GM18951 (cell line): Measurements from ENCODE around the gene ANKRD52.

Experiments used
- POLR2A ChIP-seq: IDR thresholded peaks from 4 replicates; pipeline ENCODE4 v1.6.1; 2011; ENCODE audit warnings: mild to moderate bottlenecking; ENCODE audit not compliant: insufficient read length, insufficient read depth; ENCODE audit errors: extremely low read depth
- in situ Hi-C: fragments of 300-500 bp; cut with MboI; formaldehyde crosslinking; loops from one replicate; pipeline ENCODE4 v1.12.0; 2022; ENCODE audit warnings: low sequenced_read_pairs, mixed read lengths, inconsistent platforms; ENCODE audit not compliant: unreplicated experiment

Gene ANKRD52

DNA sequence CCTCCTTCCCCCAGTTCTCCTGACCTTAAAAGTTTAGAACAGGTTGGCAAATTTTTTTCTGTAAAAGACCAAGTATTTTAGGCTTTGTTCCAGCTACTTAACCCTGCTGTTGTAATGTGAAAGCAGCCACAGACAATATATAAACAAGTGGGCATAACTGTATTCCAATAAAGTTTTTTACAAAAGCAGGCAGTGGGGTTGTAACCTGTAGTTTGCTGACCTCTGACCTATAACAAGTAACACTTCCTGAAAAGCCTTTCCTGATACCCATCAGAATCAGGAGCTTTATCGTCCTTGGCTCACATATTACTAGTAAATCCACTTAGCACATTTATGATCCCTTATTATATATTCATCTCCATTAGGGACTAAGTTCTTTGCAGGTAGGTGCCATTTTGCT is 55.8 kb downstream of the ANKRD52 start:
- no peak for TF ChIP-seq POLR2A

DNA sequence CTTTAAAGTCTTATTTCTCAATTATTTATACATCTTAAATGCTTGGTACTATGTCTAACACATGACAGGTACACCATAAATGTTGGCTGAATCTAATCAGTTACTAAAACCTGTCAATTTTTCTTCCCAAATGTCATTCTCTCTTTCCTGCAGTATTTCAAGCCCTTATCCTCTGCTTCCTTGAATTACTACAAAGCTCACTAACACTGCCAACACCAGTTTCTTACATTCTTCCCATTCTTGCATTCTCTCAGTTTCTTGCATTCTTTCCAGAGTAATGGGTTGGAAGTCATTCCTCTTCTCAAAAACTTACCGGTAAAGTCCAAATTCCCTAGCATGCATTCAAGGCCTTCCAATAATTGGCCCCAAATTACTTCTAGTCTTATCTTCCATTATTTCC is 59.3 kb downstream of the ANKRD52 start:
- in situ Hi-C loops: loop anchor here (10.0 kb wide), 1 partner anchor 266 kb away; the partner anchor contains the start of gene SPRYD4
- TF ChIP-seq POLR2A: no peak

More for the DNA sequence above, 55.8 kb downstream of the ANKRD52 start:
- in situ Hi-C loops: no loop called here

DNA sequence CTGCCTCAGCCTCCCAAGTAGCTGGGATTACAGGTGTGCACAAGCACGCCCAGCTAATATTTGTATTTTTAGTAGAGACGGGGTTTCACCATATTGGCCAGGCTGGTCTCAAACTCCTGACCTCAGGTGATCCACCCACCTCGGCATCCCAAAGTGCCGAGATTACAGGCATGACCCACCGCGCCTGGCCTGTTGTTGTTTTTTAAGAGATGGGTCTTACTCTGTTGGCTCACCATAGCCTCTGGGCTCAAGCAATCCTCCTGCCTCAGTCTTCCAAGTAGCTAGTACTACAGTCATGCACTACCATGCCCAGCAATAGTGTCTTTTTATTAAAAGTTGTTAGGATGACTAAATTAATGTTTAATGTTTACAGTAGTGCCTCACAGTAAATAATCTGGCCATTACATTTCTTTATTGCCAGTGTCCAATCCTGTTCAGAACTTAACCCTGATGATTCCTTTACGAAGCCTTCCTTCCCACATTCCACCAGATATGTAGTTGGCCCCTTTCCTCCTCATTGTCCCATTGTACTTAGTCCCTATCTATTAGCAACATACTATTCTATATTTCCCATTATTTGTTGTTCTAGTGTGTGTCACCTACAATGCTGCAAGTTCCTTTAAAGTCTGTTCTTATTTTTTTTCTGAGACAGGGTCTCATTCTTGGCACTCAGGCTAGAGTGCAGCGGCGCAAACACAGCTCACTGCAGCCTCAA is 60.1 kb downstream of the ANKRD52 start:
- in situ Hi-C loops: loop anchor here (10.0 kb wide), 1 partner anchor 267 kb away; the partner anchor contains the start of gene SPRYD4

DNA sequence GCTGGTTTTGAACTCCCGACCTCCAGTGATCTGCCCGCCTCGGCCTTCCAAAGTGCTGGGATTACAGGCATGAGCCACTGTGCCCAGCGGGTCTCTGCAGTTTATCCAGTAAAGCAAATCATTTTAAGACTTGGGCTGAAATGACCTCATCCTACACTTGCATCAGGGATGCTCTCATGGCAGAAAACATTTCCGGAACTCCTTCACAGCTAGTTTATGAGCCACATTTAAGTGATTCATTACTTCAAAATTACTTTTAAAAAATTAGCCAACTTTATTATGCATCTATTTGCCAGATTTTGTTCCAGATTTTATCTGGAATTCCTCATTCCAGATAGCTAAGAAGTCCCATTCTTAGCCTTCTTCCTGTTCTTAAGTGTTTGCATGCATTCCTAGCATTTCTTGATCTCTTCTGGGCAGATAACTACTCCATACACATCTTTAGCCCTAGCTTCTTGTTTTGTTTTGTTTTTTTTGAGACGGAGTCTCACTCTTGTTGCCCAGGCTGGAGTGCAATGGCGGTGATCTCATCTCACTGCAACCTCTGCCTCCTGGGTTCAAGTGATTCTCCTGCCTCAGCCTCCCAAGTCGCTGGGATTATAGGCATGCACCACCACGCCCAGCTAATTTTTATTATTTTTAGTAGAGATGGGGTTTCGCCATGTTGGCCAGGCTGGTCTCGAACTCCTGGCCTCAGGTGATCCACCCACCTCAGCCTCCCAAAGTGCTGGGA is 61.2 kb downstream of the ANKRD52 start:
- in situ Hi-C loops: loop anchor here (10.0 kb wide), 1 partner anchor 268 kb away; the partner anchor contains the start of gene SPRYD4

More for the DNA sequence above, 60.1 kb downstream of the ANKRD52 start:
- no peak for TF ChIP-seq POLR2A

DNA sequence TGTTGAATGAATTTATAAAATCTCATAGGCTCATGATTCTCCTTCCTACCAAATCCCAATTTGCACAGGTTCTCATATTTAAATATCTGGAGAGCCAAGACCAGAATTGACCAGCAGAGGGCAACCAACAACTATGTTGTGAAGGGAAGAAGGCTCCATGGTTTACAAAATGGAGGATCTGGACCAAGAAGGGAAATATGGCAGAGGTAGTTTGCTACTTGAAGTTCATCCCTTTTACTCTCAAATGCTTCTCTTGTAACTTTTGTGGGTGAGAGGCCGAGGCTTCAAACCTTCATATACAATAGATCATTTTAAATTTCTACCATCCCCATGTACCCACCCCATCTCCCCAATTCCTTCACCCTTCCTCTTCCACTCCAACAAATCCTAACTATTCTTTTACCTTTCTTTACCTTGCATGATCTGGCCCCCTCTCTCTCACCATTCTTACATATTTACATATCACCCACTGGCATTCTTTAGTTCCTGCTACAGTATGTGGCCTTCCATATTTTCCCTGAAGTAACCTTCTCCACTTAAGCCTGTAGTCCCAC is 65.1 kb downstream of the ANKRD52 start:
- in situ Hi-C loops: loop anchor here (10.0 kb wide), 1 partner anchor 272 kb away; the partner anchor contains the start of gene SPRYD4
- peak; percentile 14 for TF ChIP-seq POLR2A

DNA sequence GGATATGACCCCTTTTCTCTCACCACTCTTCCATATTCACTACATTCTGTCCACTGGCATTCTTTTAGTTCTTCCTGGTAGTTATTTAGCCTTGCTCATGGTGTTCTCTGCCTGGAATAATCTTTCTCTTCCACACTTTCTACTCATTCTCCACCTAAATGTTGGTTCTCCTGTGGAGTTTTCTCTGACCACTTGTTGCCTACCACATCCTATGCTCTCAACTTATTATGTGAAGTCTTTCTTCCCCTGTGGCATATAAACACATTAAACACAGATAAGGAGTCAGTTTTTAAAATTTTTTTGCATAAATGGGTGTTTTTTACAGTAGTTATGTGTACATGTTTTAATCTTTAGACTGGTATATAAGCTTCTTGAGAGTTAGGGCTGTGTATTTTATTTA is 65.6 kb downstream of the ANKRD52 start:
- TF ChIP-seq POLR2A: no peak
- in situ Hi-C loops: loop anchor here (10.0 kb wide), 1 partner anchor 272 kb away; the partner anchor contains the start of gene SPRYD4

DNA sequence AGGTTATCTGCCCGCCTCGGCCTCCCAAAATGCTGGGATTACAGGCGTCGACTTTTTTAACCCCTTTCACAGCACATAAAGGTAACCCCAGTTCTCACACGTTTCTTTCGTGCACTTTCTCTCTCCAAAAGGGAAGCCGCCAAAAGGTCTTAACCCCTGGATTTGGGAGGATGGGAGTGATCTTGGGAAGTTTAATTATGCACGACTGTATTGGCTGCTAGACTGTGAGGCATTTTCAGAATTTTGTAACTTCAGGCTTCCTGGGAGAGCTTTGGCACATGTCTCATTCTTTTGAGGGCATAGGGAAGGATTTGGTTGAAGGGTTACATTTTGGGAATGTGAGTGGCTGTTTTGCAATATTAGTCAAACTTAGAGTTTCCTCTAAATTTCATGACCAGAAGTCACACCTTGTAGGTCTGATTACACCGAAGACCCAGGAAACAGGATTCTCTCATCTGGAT is 67.5 kb downstream of the ANKRD52 start:
- TF ChIP-seq POLR2A: no peak
- in situ Hi-C loops: loop anchor here (10.0 kb wide), 1 partner anchor 274 kb away; the partner anchor contains the start of gene SPRYD4

DNA sequence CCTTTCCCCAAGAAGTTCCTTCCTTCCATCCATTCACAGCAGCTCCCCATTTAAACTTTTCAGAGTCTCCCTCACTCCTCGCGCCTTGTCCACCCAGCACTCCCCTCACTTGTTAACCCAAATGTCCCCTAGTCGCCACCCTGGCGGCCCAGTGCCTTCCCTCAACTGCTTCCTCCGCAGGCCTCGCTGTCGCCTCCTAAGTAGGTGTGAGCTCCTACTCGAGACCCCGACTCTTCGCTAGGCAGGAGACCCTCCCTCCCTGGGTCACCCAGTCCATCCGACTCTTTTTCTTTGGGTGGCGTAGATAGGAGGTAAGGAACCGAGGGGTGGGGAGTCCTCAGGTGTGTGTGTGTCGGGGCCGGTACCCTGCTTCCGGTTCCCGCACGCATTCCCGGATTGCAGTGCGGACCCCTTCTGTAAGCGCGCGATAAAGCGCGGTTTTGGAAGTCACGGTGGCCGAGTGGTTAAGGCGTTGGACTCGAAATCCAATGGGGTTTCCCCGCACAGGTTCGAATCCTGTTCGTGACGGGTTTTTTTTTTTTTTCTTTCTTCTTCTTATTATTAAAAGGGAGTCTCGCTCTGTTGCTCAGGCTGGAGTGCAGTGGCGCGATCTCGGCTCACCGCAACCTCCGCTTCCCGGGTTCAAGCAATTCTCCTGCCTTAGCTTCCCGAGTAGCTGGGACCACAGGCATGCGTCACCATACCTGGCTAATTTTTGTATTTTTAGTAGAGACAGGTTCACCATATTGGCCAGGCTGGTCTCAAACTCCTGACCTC is 68.1 kb downstream of the ANKRD52 start:
- in situ Hi-C loops: loop anchor here (10.0 kb wide), 1 partner anchor 275 kb away; the partner anchor contains the start of gene SPRYD4
- TF ChIP-seq POLR2A: peak; percentile 20

DNA sequence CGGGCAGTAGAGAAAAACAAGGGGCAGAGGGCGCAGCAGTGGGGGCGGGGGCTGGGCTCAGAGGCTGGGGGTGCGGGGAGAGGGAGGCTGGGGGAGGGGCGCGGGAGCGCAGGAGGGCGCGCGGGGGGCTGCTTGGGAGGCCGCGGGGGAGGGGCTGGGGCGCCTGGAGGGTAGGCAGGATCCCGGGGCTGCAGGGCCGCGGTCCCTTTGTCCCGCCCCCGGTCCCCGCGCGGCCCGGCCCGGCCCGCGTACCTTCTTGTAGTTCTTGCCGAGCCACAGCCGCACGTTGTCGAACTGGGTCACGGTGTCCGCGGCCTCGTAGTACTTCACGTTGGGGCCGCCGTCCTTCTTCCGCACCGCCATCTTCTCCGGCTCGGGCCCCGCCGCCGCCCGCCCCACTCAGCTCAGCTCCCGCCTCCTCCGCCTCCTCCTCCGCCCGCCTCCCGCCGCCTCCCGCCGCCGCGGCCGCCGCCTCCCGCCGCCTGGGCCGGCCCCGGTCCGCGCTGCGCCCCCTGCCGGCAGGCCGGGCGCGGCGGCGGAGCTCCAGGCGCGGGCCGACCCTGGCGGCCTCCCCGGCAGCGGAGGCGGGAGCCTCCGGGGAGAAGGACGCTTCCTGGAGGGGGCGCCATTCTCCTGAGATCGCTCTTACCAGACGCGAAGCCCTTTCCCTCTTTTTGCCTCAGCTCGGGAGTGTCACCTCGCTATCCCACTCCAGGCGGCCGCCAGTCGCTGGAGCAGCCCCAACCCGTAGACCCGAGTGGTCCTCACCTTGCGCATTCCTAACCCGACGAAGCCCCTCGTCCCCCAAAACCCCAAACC is 68.9 kb downstream of the ANKRD52 start, which contains the start of gene SMARCC2:
Gene SMARCC2, minus strand, starts transcription at position 385 of the 819 bp plus-strand sequence. Its CDS starts 22 bp downstream, at position 363.
- peak; percentile 58 for TF ChIP-seq POLR2A
- in situ Hi-C loops: no loop called here

DNA sequence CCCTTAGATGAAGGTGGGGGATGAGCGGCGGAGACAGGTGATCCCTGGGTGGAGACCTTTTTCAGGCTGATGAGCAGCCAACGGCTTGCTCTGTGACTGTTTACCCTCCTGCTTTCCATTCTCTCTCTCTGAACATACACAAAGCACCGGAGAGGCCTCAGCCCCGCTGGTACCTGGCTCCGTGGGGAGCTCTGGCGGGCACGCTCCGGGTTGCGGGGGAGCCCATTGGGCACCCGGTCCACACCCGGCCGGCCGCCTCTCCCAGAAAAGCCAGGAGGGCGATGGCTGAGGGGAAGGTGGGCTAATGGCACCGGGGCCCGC is 69.4 kb downstream of the ANKRD52 start:
- TF ChIP-seq POLR2A: no peak
- in situ Hi-C loops: no loop called here

DNA sequence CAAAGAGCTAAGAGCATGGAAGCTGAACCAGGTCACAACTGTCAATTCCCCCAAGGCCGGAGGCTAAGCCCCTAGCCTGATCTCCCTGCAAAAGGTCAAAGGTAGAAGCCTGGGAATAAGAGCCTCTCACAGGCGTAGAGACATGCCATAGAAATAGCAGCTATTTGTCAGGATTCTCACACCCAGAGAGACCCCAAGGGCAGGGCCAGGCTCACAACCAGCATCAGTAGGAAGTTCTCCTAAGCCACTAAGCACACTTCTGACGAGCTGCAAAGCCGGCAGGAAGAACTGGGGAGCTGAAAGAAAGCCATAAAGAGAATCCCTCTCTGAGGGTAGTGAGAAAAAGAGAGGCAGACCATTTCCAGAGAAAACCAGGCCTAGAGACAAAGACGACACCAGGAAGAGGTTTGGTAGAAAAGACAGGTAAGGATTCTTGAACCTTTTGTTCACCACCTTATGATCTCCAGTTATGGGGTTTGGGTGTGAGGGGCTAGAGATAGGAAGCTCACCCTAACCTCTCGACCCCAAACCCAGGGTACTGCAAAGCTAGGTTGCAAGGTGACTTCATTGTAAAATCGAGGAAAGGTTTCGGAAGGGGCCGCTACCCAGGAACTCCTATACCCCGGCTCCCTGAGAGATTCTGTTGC is 69.9 kb downstream of the ANKRD52 start:
- in situ Hi-C loops: no loop called here
- TF ChIP-seq POLR2A: no peak
